ENCODE measurements around the gene GPR27.

The GPR27 gene

DNA sequence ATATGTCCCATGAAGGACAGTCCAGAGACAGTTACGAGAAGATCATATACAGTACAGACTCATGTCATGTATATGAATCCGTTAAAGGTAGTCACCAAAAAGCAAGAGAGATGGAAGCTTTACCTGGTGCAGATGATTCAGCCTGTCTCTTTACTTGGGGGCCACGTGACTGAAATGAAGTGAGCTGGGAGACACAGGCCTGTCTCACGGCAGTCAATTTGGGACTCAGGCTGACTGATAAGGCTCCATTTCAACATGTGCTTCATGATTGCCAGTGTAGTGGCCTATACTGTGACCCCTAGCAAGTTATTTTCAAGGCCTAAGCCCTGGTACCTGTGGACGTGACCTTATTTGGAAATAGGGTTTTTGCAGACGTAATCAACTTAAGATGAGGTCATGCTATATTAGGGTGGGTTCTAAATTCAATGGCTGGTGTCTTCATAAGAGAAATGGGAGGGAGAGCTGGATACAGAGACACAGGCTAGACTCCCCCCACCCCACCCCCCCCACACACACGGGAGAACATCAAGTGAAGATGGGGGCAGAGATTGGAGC is 34.3 kb downstream of the GPR27 start:
- DNase-seq: no peak

DNA sequence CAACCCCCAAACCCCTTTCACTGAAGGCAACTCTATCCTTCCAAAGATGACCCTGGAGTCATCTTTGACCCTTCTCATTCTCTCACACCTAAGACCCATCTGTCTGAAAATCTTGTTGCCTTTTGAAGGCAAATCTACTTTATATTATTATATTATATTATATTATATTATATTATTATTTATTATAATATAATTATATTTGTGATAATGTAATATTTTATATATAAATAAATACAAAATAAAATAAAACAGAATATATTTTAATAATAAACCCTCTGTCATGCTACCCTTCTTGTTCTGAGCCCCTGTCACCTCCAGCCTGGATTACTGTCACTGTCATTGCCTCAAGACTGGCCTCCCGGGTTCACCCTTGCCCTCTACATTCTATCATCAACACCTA is 36.3 kb downstream of the GPR27 start:
- DNase-seq: no peak

DNA sequence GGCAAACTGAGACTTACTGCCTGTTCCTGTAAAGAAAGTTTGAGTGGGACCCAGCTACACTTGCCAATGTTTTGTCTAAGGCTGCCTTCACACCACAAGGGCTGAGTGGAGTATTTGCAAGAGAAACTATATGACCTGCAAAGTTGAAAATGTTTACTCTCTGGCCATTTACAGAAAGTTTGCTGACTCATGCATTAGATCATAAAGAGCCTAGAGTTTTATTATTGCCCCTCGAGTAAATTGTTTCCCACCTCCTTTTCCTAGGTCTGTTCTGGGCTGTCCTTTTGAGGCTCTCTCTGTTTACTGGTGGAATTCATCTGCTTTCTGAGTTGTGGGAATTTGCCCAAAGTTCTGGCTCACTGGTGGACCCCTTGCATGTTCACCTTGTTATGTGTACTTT is 38.0 kb downstream of the GPR27 start:
- no peak for DNase-seq

- no peak for DNase-seq
Observed at GRCh38 chr3:71796290-71796689, 42.6 kb downstream of the GPR27 start.

DNA sequence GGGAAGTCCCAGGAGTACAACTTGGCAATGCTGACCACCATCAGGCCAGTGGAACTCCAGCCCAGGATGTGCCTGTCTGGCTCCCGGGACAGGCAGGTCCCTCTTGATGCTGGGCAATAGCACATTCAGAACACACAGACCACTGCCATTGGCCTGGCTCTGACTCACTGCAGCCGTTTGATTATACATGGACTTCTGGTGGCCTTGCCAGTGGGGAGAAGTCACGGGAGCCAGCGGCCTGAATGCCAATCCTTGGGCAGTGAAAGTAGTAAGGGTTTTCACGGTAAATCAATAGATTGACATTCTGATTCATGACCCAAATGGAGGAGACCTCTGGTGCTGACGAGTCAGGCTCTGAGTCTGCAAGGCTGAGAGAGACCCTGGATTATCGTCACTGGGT is 43.8 kb downstream of the GPR27 start:
- no peak for DNase-seq

GRCh38 chr3:71800023-71800422 is 46.4 kb downstream of the GPR27 start:
- DNase-seq: no peak

GRCh38 chr3:71801986-71802385 is 48.3 kb downstream of the GPR27 start:
- no peak for DNase-seq

GRCh38 chr3:71803248-71803647 is 49.6 kb downstream of the GPR27 start:
- DNase-seq: no peak

DNA sequence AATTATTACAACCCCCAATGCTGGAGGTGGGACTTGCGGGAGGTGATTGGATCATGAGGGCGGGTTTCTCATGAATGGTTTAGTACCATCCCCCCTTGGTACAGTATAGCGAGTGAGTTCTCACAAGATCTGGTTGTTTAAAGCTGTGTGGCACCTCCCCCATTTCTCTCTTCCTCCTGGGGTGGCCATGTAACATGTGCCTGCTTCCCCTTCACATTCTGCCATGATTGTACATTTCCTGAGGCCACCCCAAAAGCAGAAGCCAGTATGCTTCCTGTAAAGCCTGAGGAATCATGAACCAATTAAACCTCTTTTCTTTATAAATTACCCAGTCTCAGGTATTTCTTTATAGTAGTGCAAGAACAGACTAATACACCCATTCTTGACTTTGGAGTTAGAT is 51.5 kb downstream of the GPR27 start:
- no peak for DNase-seq

- no peak for DNase-seq
Observed at GRCh38 chr3:71805691-71806090, 52.0 kb downstream of the GPR27 start.

All from stimulated activated CD4-positive, alpha-beta T cell treated with anti-CD3 and anti-CD28 coated beads, Interleukin-2, amount 100 ng/mL, for 24 hours (primary cell).